ENCODE results near the gene GLOD4.

DNA sequence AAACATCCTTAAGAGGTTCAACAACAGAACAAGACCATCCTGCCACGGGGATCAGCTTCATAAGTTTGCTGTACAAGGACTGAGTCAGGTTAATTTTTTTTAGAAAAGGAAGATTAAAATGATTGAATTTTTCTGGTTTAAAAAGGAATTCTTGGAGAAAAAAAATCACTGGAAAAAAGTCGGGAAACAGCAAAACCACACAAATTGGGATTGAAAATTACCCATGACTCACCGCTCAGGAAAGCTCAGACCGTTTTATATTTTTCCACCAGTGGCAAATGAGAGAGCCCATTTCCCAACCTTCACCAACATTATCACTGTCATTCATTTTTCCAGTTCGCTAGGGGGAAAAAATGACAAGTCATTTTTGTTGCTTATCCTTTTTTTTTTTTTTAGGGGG, 46.7 kb upstream of the GLOD4 start:
- TF ChIP-seq, protein P1, sequence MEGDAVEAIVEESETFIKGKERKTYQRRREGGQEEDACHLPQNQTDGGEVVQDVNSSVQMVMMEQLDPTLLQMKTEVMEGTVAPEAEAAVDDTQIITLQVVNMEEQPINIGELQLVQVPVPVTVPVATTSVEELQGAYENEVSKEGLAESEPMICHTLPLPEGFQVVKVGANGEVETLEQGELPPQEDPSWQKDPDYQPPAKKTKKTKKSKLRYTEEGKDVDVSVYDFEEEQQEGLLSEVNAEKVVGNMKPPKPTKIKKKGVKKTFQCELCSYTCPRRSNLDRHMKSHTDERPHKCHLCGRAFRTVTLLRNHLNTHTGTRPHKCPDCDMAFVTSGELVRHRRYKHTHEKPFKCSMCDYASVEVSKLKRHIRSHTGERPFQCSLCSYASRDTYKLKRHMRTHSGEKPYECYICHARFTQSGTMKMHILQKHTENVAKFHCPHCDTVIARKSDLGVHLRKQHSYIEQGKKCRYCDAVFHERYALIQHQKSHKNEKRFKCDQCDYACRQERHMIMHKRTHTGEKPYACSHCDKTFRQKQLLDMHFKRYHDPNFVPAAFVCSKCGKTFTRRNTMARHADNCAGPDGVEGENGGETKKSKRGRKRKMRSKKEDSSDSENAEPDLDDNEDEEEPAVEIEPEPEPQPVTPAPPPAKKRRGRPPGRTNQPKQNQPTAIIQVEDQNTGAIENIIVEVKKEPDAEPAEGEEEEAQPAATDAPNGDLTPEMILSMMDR (IDR thresholded peaks at IDR 0.05), result no peak
- TF ChIP-seq POLR2A (IDR thresholded peaks at IDR 0.05), result no peak
